Aorta (tissue), 5 donors: ENCODE results near the gene BTBD6. TPM values are rescaled to one million over a fixed set of nuclear protein-coding genes. Genes with fewer than 3 reads are reported as not detected.
"Not testable (repeated sequence)": the region's sequence is repeated elsewhere in the genome, so short reads cannot be mapped to it uniquely, and the experiment has no call there.

Experiments used
- ATAC-seq: fragments of 200-7000 bp; cut with Tn5 transposase; one replicate; pipeline ENCODE4 v1.9.1; 2022; ENCODE audit warnings: moderate library complexity; ENCODE audit not compliant: low FRiP score
- DNase-seq, 2 donors: peaks; one replicate each; pipeline ENCODE4 v3.0.0-alpha.2; 2020
- H3K27ac ChIP-seq, 2 donors: one replicate each; pipeline ENCODE4 v1.5.1; 2013; ENCODE audit warnings: low read length in 2 of 2, mild to moderate bottlenecking in 2 of 2, moderate library complexity in 2 of 2, control low read depth in 1 of 2, inconsistent platforms in 1 of 2, low read depth in 1 of 2
- H3K27me3 ChIP-seq, 2 donors: one replicate each; pipeline ENCODE4 v1.6.1; 2013; ENCODE audit warnings: control low read depth in 1 of 2, low read length in 1 of 2, mild to moderate bottlenecking in 1 of 2, moderate library complexity in 1 of 2; ENCODE audit not compliant: insufficient read depth in 2 of 2, control insufficient read depth in 1 of 2
- H3K36me3 ChIP-seq, 2 donors: one replicate each; pipeline ENCODE4 v1.6.1; 2013; ENCODE audit warnings: control low read depth in 1 of 2, low read length in 1 of 2, mild to moderate bottlenecking in 1 of 2; ENCODE audit not compliant: insufficient read depth in 2 of 2, control insufficient read depth in 1 of 2
- H3K4me1 ChIP-seq, 2 donors: one replicate each; pipeline ENCODE4 v1.6.1; 2013; ENCODE audit warnings: low read length in 2 of 2, control low read depth in 1 of 2, mild to moderate bottlenecking in 1 of 2, moderate library complexity in 1 of 2; ENCODE audit not compliant: insufficient read depth in 2 of 2, control insufficient read depth in 1 of 2
- H3K4me3 ChIP-seq, 2 donors: one replicate each; pipeline ENCODE4 v1.5.1; 2013; ENCODE audit warnings: low read length in 2 of 2, control low read depth in 1 of 2, mild to moderate bottlenecking in 1 of 2
- H3K9me3 ChIP-seq: one replicate; pipeline ENCODE4 v1.6.1; 2013; ENCODE audit warnings: mild to moderate bottlenecking, low read length; ENCODE audit not compliant: control insufficient read depth
- WGBS, 2 donors: extraction: QIAGEN DNeasy Blood & Tissue Kit; methylation state at CpG; one replicate each; pipeline ENCODE4 v1.1.7; 2013; 5-methylcytosine and 5-hydroxymethylcytosine counted together
- intact Hi-C, 2 donors: fragments of 100-400 bp; cut with DNase I; formaldehyde crosslinking; loops; one replicate each; pipeline versions ENCODE4 v1.14.2 to v1.15.0; 2022
- polyA plus RNA-seq, 2 donors: library from polyadenylated mRNA; stranded (reverse); fragments of 200-250 nt; gene quantifications; one replicate each; pipeline ENCODE4 v1.2.3, GENCODE V29; 2013
- total RNA-seq, 2 donors: library from RNA; stranded (reverse); fragmentation: NEBNext Ultra II Directional; extraction: Animal tissue kit (Norgen Biotek cat#: 25700); gene quantifications; one replicate each; pipeline ENCODE4 v1.2.1, GENCODE V29; 2021
- donor health status: healthy with polysubstance abuse.
- donor health status: Bipolar disorder and iron deficiency.
- donor health status: DM: no; HTN: no; CAD: no.
- donor health status: DM: no; HTN: no; CAD: no.
- donor health status: DM: yes; HTN: yes; CAD: no.

Gene BTBD6
- total and polyA plus RNA-seq, 4 donors, result 39.1 to 99.4 (median 42.8) TPM

- ATAC-seq, DNase-seq, H3K4me3 ChIP-seq, H3K27me3 ChIP-seq, H3K36me3 ChIP-seq, intact Hi-C loops, H3K9me3 ChIP-seq, H3K27ac ChIP-seq, H3K4me1 ChIP-seq: not testable (repeated sequence)
- 36 to 91% methylated on average over 3 of the region's 4 CpGs for WGBS, 2 donors
Measured at GRCh38 chr14:105277448-105277847, 29.1 kb downstream of the BTBD6 start.

GRCh38 chr14:105279642-105280361, 31.5 kb downstream of the BTBD6 start:
- H3K27ac ChIP-seq, result no peak overlapping the region
- WGBS, 2 donors, result 89 to 91% methylated on average over 18 of the region's 18 CpGs
- H3K36me3 ChIP-seq, result no peaks in the 10 kb centered on the region
- H3K4me1 ChIP-seq, result no peaks in the 10 kb centered on the region
- no peaks in the 10 kb centered on the region for H3K9me3 ChIP-seq
- intact Hi-C loops, result no loop called here
- no peak overlapping the region for H3K4me3 ChIP-seq
- ATAC-seq (no peak), DNase-seq (no peak)
- H3K27me3 ChIP-seq, result no peaks in the 10 kb centered on the region

- no peak overlapping the region for H3K4me3 ChIP-seq
- no peaks in the 10 kb centered on the region for H3K36me3 ChIP-seq
- ATAC-seq, result no peak
- no peaks in the 10 kb centered on the region for H3K27me3 ChIP-seq
- H3K4me1 ChIP-seq, result no peaks in the 10 kb centered on the region
- intact Hi-C loops, result no loop called here
- H3K9me3 ChIP-seq, result no peaks in the 10 kb centered on the region
- WGBS, 2 donors, result 96 to 97% methylated on average over 21 of the region's 21 CpGs
- no peak overlapping the region for H3K27ac ChIP-seq
- no peak for DNase-seq
Measured at GRCh38 chr14:105280525-105280924, 32.2 kb downstream of the BTBD6 start.

GRCh38 chr14:105281371-105282097, 33.2 kb downstream of the BTBD6 start:
- 62 to 67% methylated on average over 23 of the region's 23 CpGs for WGBS, 2 donors
- peak; percentile 38 for ATAC-seq
- Histone ChIP-seq H3K4me1 (no peaks in the 10 kb centered on the region), H3K4me3 (no peak overlapping the region), H3K27me3 (no peaks in the 10 kb centered on the region), H3K9me3 (no peaks in the 10 kb centered on the region), H3K36me3 (no peaks in the 10 kb centered on the region), H3K27ac (no peak overlapping the region)
- DNase-seq, result no peak
- intact Hi-C loops, result no loop called here

- H3K4me3 ChIP-seq, result no peak overlapping the region
- WGBS, 2 donors, result 77 to 81% methylated on average over 16 of the region's 16 CpGs
- H3K27ac ChIP-seq, result no peak overlapping the region
- DNase-seq (no peak), ATAC-seq (no peak)
- H3K27me3 ChIP-seq, result no peaks in the 10 kb centered on the region
- H3K9me3 ChIP-seq, result no peaks in the 10 kb centered on the region
- H3K36me3 ChIP-seq, result no peaks in the 10 kb centered on the region
- H3K4me1 ChIP-seq, result no peaks in the 10 kb centered on the region
- intact Hi-C loops, result no loop called here
Measured at GRCh38 chr14:105282098-105282725, 33.9 kb downstream of the BTBD6 start.

GRCh38 chr14:105283028-105283427, 34.7 kb downstream of the BTBD6 start:
- WGBS, 2 donors, result 78 to 81% methylated on average over 10 of the region's 10 CpGs

GRCh38 chr14:105283899-105284298, 35.6 kb downstream of the BTBD6 start:
- ATAC-seq, result no peak
- intact Hi-C loops, result no loop called here
- H3K4me3 ChIP-seq, result no peak overlapping the region
- no peaks in the 10 kb centered on the region for H3K36me3 ChIP-seq
- no peak overlapping the region for H3K27ac ChIP-seq
- no peaks in the 10 kb centered on the region for H3K4me1 ChIP-seq
- H3K27me3 ChIP-seq, result no peaks in the 10 kb centered on the region
- WGBS, 2 donors, result 82 to 86% methylated on average over 15 of the region's 15 CpGs
- no peaks in the 10 kb centered on the region for H3K9me3 ChIP-seq
- DNase-seq, result no peak

More at GRCh38 chr14:105283028-105283427, 34.7 kb downstream of the BTBD6 start:
- ATAC-seq (no peak), DNase-seq (no peak)
- Histone ChIP-seq H3K27ac (no peak overlapping the region), H3K36me3 (no peaks in the 10 kb centered on the region), H3K27me3 (no peaks in the 10 kb centered on the region), H3K9me3 (no peaks in the 10 kb centered on the region), H3K4me3 (no peak overlapping the region), H3K4me1 (no peaks in the 10 kb centered on the region)
- intact Hi-C loops, result no loop called here

GRCh38 chr14:105285174-105285573, 36.8 kb downstream of the BTBD6 start:
- no peaks in the 10 kb centered on the region for H3K9me3 ChIP-seq
- WGBS, 2 donors, result 88 to 89% methylated on average over 8 of the region's 8 CpGs

More at GRCh38 chr14:105285174-105285573, 36.8 kb downstream of the BTBD6 start:
- H3K4me1 ChIP-seq, result no peaks in the 10 kb centered on the region
- DNase-seq, result no peak
- intact Hi-C loops, result no loop called here
- no peak overlapping the region for H3K27ac ChIP-seq
- no peak for ATAC-seq
- no peaks in the 10 kb centered on the region for H3K36me3 ChIP-seq
- H3K27me3 ChIP-seq, result no peaks in the 10 kb centered on the region
- no peak overlapping the region for H3K4me3 ChIP-seq
